ENCODE results near the gene WNT5A.

The WNT5A gene

DNA sequence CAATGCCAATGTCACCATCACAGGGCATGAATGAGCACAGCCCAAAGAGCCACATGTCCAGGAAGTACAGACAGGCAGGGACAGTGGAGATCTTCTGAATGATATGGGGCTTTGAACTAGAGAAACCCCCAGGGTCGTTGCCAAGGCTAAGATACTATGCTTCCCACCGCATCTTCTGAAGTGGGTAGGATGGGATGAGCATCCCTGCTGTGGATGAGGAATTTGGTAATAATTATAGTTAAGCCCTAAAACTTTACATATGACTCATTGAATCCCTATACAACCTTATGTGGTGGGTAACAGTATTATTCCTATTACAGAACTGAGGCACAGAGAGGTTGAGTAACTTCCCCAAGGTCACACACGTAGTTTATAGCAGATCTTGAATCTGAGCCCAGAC, 44.2 kb downstream of the WNT5A start:
- no peak for DNase-seq

- DNase-seq: no peak
Measured at GRCh38 chr3:55441499-55441898, 45.6 kb downstream of the WNT5A start.

DNA sequence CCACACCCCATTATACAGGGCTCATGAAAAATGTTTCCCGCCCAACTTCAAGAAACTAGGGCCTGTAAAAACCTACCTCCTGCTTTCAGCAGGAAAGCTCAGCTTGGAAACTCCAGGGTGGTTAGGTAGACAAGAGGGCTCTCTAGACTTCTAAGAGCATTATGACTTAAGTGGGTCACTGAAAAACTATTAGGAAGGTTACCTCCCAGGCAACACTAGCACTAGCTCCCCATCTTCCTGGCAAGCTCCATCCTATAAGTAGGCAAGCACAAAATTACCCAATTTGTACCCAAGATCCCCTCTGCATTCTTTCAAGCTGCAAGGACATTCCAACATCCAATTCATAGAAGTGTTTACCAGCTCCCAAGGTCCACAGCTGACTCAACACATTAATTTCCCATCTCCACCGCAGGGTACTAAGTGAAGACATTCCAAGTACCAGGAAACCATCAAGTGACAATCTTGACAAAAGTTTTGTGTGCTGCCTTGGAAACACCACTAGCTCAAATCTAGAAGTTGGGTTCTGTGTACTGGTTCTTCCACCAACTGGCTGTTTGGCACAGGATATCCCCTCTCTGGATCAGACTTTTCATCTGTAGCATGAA, 46.9 kb downstream of the WNT5A start:
- DNase-seq: no peak

DNA sequence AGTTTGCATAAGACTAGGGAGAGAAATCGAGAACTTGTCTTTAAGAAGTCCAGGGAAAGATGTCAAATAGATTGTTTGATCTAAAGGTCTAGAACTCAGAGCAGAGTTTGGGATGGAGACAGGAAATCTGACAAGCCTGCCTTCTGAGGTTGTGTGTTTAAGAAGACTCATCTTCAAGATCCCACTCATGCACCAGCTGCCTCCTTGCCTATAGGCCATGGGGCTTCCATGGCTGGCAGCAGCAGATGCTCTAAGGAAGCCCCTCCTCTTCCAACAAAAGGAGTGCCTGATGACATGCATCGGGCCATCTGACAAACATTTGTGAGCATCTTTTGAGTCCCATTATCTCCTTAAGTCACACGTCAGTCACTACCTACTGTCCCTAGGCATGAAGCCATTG, 47.4 kb downstream of the WNT5A start:
- no peak for DNase-seq

DNA sequence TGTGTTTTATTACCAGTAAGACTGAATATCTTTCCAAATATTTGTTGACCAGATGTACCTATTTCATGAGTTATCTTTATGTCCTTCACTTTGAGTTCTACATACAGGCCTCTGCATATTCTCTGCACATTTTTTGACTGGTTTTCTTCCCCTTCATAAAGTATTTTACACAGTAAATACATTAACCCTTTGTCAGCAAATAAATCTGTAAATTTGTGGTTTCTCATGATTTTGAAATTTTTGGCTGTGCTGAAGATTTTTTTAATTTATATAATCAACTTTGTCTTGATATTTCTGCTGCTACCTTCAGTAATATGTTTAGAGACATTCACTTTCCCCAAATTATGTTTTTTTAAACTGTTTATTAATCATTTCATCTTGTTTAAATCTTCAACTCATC, 50.5 kb downstream of the WNT5A start:
- no peak for DNase-seq

DNA sequence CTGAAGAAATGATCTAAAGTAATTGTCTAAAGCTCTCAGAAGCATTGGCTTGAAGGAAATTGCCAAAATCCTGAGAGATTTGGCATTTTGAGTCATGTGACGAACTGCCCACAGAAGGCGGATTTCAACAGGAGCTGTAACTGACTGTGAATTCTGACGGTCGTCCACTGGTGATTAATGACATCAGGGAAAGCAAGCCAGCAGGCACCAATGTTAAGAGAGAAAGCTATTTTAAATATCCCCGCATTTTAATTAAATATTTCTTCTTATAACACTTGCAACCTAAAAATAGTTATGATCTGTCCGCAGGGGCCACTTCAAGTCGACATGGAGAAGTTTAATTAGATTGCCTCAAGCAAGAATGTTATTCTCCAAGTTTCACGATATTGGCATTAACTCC, 51.6 kb downstream of the WNT5A start:
- DNase-seq: no peak

GRCh38 chr3:55434789-55435188, 52.3 kb downstream of the WNT5A start:
- peak in 1 of 2 experiments; percentile 4 for DNase-seq

GRCh38 chr3:55431041-55431440, 56.1 kb downstream of the WNT5A start:
- DNase-seq: no peak

GRCh38 chr3:55427739-55428138, 59.4 kb downstream of the WNT5A start:
- no peak for DNase-seq

- DNase-seq: no peak
Measured at GRCh38 chr3:55426486-55426885, 60.6 kb downstream of the WNT5A start.

- no peak for DNase-seq
Measured at GRCh38 chr3:55423782-55424181, 63.3 kb downstream of the WNT5A start.

GRCh38 chr3:55417211-55417610, 69.9 kb downstream of the WNT5A start:
- no peak for DNase-seq

DNA sequence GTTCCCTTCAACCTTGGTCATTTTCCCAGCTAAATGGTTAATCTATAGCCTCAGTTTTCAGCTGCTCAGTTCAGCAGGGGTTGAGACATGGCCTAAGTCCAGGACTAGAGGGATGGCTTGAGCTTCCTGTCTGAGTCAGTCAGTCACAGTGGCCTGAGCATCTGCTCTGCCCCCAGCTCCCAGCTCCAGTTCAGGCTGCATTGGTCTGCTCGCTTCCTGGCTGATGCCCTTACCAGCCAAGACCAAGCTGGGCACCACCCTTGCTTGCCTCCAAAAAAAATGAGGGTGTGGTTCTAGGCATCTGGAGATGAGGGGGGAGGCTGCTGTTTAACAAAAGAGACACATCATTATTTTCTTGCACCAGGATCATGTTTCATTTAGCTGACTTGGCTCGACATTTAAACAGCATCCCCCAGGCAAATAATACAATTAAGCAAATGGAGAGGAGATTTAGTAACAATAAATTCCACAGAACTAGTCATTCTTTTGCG, 70.7 kb downstream of the WNT5A start:
- no peak for DNase-seq
